G401.6 (cell line): ENCODE data around the gene RNASE7.
A peak's percentile ranks its signal among the peaks of the same experiment; 100 is the strongest.

Experiments
- FAIRE-seq: peaks from 2 replicates; lab custom pipeline; 2012; peaks lifted over from hg19 to GRCh38; lab: Jason Lieb, UNC

RNASE7 gene

DNA sequence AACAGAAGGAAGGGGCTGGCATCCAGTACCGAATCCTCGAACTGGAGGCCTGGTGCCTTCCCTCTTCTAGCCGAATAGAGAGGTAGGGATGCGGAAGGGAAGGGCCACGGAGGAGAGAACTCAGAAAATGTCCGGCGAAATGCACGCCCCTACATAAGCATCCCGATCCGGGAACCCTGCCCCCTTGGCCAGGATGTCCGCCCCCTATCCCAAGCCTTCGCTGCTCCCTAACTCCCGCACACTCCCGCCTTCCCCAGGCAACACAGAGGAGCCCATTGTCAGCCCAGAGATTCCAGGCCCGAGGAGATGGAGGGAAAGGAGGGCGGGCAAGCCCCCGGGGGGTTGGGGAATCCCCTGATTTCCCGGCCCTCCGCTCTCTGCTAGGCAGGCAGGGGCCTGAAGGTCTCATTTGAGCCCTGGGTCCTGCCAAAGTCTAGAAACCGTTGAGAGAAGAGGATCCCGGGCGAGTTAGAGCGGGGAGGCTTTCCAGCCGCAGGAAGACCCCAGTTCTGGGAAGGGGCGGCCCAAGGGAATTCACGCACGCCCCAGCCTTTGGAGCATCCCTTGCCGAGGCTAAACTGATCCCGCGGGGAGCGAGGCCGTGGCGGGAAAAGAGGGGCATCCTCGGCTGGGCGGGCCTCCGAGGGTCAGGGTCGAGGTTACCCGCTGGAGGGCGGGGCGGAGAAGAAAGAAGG lies 27.4 kb downstream of the RNASE7 start:
- no peak for FAIRE-seq

DNA sequence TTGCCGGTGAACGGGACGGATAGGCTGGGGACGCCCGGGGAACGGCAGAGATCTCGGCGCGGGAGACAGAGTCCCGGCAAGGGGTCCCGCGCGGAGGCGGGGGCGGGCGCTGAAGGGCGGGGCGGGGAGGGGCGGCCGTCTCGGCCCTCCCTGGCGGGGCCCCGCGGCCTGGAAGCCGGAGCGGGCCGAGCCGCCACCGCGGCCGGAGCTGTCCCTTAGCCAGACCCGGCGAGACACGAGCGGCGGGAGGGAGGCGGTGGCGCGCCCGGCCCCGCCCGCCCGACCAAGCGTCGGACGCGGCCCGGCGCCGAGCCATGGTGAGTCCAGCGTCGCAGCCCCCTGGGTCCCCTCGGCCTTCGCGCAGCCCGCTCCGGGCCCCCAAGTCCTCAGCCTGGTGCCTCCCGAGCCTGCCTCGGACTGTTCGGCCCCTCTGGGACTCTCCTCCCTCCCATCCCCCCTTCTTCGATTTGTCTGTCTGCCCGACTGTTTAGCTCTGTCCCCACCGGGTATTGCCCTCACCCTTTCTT lies 28.0 kb downstream of the RNASE7 start, which contains the start of gene ARHGEF40:
ARHGEF40 (plus strand) TSS at position 222 of the 527 bp plus-strand sequence; CDS start at position 315, 93 bp downstream.
- FAIRE-seq, result no peak

DNA sequence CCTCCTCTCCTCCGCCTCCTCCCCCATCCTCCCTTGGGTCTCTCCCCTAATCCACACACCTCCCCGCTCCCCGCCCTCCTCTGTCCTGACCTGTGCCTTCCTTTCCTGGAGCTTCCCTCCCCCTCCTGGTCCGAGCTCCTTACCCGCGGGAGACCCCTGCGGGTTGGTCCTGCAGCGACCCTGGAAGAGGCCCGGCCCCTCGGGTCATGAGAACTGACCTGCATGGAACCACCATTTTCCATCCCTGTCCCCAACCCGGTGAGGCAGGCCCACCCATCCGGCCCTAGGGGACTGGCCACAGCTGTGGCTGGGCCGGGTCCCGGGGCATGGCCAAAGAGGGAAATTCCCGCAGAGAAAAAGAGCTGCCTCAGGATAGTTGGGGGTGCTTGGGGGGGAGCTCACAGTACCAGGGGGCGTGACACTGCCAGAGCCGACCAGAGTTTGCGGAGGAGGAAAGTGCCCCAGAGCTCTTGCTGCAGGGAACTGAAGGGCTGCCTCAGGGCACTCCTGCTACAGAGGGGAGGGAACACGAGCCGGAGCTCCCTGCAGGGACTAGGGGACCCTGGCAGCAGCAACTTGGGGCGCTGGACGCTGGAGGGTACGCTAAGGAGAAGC lies 28.6 kb downstream of the RNASE7 start:
- no peak for FAIRE-seq

DNA sequence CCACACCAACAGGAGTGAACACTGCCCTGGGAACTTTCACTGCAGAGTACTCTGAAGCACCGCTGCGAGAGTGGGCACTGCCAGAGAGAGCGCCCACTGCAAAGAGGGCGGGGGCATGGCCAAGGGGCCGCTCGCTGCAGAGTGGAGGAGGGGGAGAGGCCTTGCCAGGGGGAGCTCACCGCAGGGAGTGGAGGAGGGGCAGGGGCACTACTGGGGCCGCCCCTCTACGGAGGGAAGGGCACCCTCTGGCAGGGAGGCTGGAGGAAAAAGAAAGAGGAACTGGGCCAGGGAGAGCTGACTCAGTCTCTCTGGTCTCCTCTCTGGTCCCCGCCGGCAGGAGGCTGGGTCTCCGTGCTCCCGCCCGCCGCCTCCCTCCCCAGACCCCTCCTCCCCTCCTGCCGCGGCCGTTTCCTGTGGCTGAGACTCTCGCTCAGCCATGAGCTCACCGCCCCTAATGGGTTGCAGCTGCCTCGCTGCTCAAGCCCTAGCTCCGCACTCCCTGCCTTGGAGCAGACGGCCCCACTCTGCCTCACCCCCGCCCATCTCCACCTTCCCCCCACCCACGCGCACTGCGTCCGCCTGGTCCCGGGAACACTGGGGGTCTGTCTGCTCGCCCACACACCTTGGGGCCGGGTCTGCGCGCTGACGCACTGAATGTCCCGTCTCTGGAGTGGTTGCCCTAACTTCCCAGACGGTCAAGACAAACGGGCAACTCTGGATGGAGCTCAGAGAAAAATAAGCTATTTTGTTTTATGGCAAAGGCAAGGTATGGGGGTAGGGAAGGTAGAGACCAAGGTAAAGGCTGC lies 29.3 kb downstream of the RNASE7 start:
- FAIRE-seq, result no peak

DNA sequence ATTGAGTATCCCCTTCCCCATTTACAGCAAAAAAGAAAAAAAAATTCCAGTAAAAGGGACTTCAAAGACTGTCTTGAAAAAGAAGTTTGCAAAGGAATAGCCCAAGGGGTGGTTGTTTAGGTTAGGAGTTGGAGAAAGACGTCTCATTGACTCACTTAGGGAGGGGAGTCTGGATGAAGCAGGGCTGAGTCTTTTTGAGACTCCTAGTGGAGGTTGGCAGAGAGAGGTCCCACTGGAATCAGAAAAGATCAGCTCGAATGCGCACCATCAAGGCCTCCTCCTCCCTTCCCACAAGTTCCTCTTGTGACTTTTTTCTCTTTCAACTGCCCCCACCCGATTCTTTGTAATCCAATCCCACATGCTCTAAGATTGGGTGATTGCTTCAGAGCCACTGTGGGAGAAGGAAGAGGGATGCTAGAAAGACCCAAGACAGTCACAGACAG lies 29.9 kb downstream of the RNASE7 start:
- no peak for FAIRE-seq

DNA sequence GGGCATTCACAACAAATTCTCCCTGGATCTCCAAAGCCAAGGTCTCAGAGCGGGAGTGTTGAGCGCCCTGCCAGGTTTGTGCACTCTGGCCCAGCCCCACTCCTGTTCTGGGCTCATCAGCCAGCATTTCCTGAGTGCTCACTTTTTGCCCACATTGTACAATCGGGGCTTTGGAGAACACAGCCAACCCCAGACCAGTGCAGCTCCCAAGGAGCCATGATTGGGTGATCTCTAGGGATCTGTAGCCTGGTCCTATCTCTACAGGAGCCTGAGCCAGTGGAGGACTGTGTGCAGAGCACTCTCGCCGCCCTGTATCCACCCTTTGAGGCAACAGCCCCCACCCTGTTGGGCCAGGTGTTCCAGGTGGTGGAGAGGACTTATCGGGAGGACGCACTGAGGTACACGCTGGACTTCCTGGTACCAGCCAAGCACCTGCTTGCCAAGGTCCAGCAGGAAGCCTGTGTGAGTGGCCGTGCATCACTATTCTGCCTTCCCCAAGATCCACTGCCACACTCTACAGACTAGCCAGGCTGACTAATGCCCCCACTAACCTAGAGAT lies 30.7 kb downstream of the RNASE7 start:
- FAIRE-seq, result no peak

DNA sequence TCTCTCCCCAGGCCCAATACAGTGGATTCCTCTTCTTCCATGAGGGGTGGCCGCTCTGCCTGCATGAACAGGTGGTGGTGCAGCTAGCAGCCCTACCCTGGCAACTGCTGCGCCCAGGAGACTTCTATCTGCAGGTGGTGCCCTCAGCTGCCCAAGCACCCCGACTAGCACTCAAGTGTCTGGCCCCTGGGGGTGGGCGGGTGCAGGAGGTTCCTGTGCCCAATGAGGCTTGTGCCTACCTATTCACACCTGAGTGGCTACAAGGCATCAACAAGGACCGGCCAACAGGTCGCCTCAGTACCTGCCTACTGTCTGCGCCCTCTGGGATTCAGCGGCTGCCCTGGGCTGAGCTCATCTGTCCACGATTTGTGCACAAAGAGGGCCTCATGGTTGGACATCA lies 31.8 kb downstream of the RNASE7 start:
- FAIRE-seq, result no peak

DNA sequence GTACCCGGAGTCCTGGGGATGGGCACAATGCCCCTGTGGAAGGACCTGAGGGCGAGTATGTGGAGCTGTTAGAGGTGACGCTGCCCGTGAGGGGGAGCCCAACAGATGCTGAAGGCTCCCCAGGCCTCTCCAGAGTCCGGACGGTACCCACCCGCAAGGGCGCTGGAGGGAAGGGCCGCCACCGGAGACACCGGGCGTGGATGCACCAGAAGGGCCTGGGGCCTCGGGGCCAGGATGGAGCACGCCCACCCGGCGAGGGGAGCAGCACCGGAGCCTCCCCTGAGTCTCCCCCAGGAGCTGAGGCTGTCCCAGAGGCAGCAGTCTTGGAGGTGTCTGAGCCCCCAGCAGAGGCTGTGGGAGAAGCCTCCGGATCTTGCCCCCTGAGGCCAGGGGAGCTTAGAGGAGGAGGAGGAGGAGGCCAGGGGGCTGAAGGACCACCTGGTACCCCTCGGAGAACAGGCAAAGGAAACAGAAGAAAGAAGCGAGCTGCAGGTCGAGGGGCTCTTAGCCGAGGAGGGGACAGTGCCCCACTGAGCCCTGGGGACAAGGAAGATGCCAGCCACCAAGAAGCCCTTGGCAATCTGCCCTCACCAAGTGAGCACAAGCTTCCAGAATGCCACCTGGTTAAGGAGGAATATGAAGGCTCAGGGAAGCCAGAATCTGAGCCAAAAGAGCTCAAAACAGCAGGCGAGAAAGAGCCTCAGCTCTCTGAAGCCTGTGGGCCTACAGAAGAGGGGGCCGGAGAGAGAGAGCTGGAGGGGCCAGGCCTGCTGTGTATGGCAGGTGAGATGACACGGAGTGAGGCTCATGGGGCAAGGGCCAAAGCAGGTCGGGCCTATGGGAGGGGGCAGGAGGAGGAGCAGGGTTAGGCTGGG lies 32.5 kb downstream of the RNASE7 start:
- no peak for FAIRE-seq

DNA sequence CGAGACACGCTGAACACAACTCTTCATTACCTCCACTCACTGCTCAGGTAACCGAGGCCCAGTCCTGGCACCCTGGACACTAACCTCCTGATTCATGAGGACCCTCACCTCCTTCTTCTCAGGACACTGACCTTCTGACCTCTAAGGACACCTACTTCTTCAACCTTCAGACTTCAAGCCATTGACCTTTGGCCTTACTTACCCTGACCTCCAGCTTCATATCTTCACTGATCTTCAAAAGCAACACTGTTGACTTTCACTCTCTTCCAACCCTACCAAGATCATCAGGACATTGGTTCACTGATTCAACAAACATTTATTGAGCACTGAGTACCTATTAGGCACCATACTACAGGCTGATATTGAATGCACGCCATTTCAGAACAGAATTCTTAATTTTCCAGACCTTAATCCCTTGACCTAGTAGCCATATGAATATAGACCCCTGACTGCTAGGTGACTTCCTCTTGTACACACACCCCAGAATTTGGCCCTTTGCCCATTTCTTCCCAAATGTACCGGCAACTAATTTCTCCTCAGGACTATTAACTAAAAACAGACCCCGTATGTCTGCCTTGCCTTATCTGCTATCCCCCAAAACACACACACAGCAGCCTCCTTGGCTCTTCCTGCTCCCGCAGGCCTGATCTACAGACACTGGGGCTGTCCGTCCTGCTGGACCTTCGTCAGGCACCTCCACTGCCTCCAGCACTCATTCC lies 33.7 kb downstream of the RNASE7 start:
- FAIRE-seq, result no peak

DNA sequence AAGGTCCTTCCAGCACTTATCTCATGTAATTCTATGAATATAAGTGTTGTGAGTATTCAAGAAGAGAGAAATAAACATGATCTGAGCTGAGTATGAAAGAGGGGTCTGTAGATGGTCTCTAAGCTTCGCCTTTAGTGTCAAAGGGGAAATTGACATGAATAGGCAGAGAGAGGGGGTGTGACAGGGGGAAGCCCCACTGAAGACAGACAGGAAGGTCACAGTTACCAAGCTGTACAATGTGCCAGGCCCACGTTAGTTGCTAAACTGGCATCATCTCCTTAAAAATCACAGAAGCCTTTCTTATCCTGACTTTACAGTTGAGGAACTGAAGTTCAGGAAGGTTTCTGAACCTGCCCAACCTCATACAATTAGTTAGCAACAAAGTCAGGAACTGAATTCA lies 35.5 kb downstream of the RNASE7 start:
- FAIRE-seq, result no peak

DNA sequence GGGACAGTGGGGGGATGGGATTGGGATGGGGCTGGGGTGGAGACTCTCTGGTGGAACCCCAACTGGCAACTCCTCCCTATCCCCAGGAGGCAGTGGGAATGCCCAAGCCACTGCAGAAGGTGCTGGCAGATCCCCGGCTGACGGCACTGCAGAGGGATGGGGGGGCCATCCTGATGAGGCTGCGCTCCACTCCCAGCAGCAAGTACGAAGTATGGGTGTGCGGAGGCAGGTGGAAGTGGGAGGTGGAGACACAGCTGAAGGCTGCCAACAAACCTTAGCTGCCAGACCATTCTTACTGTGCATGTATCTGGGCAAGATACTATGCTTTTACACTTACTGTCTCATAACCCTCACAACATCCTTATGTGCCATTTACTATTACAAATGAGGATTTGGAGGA lies 36.1 kb downstream of the RNASE7 start:
- no peak for FAIRE-seq

DNA sequence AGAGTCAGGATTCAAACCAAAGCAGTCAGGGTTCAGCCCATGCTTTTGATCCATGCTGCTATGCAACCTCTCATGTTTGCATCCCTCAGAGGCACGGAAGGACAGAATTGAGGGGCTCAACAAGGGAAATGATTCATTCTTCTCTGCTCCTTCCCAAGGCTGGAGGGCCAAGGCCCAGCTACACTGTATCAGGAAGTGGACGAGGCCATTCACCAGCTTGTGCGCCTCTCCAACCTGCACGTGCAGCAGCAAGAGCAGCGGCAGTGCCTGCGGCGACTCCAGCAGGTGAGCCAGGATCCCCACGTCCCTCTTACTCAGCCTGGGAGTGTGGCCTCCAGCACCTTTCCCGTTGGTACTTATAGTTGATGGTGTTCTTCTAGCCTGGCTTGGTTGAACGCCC lies 36.6 kb downstream of the RNASE7 start:
- no peak for FAIRE-seq

DNA sequence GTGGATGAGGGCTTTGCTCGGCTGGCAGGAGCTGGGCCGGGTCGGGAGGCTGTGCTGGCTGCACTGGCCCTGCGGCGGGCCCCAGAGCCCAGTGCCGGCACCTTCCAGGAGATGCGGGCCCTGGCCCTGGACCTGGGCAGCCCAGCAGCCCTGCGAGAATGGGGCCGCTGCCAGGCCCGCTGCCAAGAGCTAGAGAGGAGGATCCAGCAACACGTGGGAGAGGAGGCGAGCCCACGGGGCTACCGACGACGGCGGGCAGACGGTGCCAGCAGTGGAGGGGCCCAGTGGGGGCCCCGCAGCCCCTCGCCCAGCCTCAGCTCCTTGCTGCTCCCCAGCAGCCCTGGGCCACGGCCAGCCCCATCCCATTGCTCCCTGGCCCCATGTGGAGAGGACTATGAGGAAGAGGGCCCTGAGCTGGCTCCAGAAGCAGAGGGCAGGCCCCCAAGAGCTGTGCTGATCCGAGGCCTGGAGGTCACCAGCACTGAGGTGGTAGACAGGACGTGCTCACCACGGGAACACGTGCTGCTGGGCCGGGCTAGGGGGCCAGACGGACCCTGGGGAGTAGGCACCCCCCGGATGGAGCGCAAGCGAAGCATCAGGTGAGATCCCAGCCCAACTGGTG lies 39.5 kb downstream of the RNASE7 start:
- FAIRE-seq, result no peak

DNA sequence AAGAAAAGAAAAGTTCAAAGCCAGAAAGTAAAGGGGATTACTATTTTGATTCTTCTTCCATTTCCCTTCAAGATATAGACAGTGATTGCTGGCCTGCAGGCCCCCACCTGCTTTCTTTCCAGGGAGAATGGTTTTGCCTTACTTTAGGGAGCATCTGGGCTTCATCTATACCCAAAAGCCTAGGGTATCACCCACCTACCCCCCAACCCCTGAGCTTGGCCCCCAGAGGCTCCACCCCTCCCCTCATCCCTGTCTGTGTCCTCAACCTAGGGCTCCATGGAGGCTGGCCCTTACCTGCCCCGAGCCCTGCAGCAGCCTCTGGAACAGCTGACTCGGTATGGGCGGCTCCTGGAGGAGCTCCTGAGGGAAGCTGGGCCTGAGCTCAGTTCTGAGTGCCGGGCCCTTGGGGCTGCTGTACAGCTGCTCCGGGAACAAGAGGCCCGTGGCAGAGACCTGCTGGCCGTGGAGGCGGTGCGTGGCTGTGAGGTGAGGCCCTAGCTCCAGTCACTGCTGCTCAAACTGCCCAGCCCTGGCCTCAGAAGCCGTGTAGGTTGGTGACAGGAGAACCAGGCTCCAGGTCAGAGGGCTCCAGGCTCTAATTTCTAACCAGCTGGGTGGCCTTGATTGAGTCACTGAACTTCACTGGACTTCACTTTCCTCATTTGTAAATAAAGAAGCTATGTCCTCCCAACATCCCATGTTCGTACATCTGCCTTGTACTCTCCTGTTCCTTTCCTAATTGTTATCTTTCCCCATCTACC lies 41.6 kb downstream of the RNASE7 start:
- FAIRE-seq, result no peak

DNA sequence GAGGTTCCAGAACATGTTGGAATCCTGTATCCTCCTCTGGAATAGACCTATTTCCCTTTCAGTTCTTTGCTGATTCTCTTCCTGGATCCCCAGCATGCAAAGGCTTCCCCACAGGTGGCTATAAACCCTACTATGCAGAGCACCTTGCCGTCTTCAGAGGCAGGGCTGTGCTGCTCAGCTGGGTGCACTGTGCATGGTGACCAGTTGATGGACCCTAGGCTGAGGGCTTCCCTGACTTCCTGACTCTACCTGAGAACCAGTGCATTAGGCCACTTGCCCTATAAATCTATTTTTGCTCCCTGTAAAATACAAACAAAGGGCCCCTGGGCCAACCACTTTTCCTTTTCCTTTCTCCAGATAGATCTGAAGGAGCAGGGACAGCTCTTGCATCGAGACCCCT lies 42.2 kb downstream of the RNASE7 start:
- no peak for FAIRE-seq

DNA sequence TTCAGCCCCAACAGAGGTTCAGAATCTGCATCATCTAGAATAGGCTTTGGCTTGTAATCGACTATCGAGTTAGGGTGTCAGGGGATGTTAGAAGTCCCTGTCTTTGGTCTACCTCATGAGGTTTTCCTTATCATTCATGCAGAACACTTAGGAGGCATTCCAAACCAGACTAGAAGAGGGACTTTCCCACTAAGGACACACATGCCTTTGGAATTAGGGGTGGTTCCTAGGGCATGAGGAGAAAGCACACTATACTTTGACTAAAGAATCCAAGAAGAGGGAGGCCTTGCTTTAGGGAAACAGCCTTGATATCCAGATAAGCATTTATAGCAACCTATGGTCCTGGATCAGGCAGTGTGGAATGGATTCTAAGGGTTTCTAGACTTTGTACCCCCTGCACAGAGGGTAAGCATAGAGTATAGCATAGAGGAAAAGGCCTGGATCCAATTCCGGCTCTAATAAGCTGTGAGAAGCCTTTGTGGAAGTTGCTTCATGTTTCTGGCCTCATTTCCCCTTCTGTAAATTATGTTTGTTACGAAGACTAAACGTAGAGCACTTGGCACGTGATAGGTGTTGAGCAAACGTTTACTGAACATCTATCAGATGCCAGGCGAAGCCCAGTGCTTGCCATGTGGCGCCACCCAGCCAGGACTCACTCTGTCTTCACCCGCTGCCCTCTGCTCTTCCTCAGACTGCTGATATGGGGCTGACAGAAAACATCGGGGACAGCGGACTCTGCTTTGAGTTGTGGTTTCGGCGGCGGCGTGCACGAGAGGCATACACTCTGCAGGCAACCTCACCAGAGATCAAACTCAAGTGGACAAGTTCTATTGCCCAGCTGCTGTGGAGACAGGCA lies 43.1 kb downstream of the RNASE7 start:
- peak; percentile 72 for FAIRE-seq

DNA sequence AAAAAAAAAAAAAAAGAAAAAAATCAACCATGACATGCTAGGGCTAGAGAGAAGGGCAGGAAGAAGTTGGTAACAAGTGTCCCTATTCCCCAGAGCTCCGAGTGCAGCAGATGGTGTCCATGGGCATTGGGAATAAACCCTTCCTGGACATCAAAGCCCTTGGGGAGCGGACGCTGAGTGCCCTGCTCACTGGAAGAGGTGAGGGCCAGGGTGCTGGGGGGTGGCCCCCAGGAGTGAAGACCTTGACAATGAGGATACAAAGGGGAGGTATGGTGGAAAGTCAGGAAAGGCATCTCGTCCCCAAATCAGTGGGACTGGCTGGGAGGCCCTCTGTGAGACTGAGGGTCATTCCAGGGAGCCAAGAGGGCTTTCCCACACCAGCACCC lies 44.7 kb downstream of the RNASE7 start:
- FAIRE-seq, result no peak

DNA sequence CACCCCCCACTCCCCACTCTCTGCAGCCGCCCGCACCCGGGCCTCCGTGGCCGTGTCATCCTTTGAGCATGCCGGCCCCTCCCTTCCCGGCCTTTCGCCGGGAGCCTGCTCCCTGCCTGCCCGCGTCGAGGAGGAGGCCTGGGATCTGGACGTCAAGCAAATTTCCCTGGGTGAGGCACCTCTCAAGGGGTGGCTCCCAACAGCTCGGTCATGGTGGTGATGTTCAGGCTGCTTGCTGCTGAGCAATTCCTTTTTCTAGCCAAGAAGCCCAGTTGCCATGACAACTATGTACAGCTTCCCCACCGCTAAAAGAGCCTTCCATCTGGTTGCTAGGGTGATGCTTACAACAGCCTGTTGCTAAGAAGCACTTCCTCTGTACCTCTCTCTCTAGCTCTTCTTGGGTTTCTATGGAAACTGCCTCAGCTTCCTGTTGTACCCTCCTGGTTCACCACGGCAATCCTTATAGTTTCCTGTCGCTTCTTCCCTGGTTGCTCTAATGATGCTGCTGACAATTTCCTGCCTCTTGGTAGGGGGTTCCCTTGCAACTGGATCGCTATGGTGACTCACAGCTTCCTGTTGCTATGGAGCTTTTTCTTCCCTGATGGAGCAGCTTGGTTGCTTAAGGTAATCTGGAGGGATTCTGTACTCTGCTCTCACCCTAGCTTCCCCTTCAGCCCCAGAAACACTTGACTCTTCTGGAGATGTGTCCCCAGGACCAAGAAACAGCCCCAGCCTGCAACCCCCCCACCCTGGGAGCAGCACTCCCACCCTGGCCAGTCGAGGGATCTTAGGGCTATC lies 45.3 kb downstream of the RNASE7 start:
- no peak for FAIRE-seq
